Mesothelial cell of epicardium (in vitro differentiated cells): ENCODE results near the gene PALLD. TPM values are rescaled to one million over a fixed set of nuclear protein-coding genes. Genes with fewer than 3 reads are reported as not detected.

Source experiments
- DNase-seq, 2 experiments: peaks; one replicate each; pipeline ENCODE4 v3.0.0; 2021; ENCODE audit warnings: low spot score in 2 of 2; ENCODE audit not compliant: unreplicated experiment in 2 of 2
- H3K27ac Mint-ChIP-seq: 2 replicates; pipeline ENCODE4 v1.8.0; 2021; ENCODE audit warnings: mixed read lengths
- H3K27me3 Mint-ChIP-seq: 2 replicates; pipeline ENCODE4 v1.8.0; 2021; ENCODE audit warnings: low read depth, mixed read lengths
- H3K36me3 Mint-ChIP-seq: 2 replicates; pipeline ENCODE4 v1.8.0; 2021; ENCODE audit warnings: mixed read lengths
- H3K4me1 Mint-ChIP-seq: 2 replicates; pipeline ENCODE4 v1.8.0; 2021; ENCODE audit warnings: mixed read lengths
- H3K4me3 Mint-ChIP-seq: 2 replicates; pipeline ENCODE4 v1.8.0; 2021; ENCODE audit warnings: mild to moderate bottlenecking, moderate library complexity, mixed read lengths
- H3K9me3 Mint-ChIP-seq: 2 replicates; pipeline ENCODE4 v1.8.0; 2021; ENCODE audit warnings: mixed read lengths
- total RNA-seq: library from RNA; stranded (reverse); gene quantifications from 3 replicates; pipeline ENCODE4 v1.2.1, GENCODE V29; 2021
- TF ChIP-seq, protein P1 (sequence below): fragments of 200-600 bp; sonication (generic); IDR thresholded peaks from one replicate; pipeline ENCODE4 v1.5.0; 2021; ENCODE audit warnings: antibody characterized with exemption; ENCODE audit not compliant: unreplicated experiment

Gene PALLD
- total RNA-seq, 1 donor from 2014 or later, result 158 TPM

DNA sequence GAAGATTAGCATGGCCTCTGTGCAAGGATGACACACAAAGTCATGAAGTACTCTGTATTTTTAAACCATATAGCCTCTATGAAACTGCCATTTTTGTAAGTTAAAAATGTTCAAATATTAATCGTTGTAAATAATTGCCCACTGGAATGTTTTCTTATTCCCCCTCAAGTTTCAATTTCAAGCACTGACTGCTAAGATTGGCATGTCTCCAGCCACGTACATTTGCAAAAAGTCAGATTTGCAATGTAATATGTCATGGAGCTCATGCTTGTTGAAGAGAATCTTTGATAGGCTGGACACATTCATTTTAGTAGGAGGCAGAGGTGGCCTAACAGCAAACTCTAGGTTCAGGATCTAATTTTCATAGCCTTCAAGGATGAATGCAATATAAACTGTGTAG, 388.5 kb downstream of the PALLD start:
- TF ChIP-seq, protein P1, sequence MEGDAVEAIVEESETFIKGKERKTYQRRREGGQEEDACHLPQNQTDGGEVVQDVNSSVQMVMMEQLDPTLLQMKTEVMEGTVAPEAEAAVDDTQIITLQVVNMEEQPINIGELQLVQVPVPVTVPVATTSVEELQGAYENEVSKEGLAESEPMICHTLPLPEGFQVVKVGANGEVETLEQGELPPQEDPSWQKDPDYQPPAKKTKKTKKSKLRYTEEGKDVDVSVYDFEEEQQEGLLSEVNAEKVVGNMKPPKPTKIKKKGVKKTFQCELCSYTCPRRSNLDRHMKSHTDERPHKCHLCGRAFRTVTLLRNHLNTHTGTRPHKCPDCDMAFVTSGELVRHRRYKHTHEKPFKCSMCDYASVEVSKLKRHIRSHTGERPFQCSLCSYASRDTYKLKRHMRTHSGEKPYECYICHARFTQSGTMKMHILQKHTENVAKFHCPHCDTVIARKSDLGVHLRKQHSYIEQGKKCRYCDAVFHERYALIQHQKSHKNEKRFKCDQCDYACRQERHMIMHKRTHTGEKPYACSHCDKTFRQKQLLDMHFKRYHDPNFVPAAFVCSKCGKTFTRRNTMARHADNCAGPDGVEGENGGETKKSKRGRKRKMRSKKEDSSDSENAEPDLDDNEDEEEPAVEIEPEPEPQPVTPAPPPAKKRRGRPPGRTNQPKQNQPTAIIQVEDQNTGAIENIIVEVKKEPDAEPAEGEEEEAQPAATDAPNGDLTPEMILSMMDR, result no peak
- peaks cover 20% of the 10 kb centered on the region for H3K4me1 Mint-ChIP-seq
- H3K36me3 Mint-ChIP-seq, result peaks cover 53% of the 10 kb centered on the region
- H3K4me3 Mint-ChIP-seq, result no peak overlapping the region
- H3K27ac Mint-ChIP-seq, result peak overlapping the region; percentile 6
- DNase-seq, result no peak
- H3K9me3 Mint-ChIP-seq, result no peaks in the 10 kb centered on the region
- H3K27me3 Mint-ChIP-seq, result no peaks in the 10 kb centered on the region

DNA sequence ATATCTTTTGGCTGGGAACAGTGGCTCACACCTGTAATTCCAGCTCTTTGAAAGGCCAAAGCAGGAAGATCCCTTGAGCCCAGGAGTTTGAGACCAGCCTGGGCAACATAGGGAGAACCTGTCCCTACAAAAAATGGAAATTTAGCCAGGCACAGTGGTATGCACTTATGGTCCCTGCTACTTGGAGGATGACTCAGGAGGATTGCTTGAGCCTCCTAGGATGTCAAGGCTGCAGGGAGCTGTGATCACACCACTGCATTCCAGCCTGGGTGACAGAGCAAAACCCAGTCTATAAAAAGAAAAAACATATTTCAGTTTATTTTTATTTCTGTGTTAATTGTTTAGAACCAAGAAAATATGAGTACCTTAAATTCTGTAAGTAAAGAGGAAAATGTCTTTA, 389.5 kb downstream of the PALLD start:
- H3K4me1 Mint-ChIP-seq, result peaks cover 14% of the 10 kb centered on the region
- H3K27ac Mint-ChIP-seq, result no peak overlapping the region
- no peak overlapping the region for H3K4me3 Mint-ChIP-seq
- DNase-seq, result no peak
- no peaks in the 10 kb centered on the region for H3K9me3 Mint-ChIP-seq
- H3K36me3 Mint-ChIP-seq, result peaks cover 59% of the 10 kb centered on the region
- TF ChIP-seq, protein P1, result no peak
- no peaks in the 10 kb centered on the region for H3K27me3 Mint-ChIP-seq

DNA sequence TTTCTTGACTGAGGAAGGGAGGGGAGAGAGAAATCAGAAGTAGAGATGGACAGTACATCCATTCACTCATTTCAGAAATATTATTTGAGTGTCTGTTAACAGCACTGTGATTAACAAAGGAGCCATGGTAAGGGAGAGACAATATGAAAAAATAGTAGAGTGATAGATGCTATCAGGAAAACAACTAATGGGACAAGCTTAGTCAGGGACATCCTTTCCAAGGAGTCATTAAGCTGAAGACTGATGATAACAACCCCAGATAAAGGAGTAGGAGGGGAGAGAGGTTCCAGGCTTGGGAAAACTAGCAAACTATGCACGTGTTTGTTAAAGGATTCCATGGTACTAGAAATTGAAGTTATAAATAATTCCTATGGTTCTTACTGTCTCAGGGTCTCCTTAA, 391.0 kb downstream of the PALLD start:
- Mint-ChIP-seq H3K36me3 (peaks cover 51% of the 10 kb centered on the region), H3K4me3 (no peak overlapping the region), H3K4me1 (peaks cover 14% of the 10 kb centered on the region), H3K9me3 (no peaks in the 10 kb centered on the region), H3K27me3 (no peaks in the 10 kb centered on the region), H3K27ac (peak overlapping the region; percentile 13)
- no peak for DNase-seq
- TF ChIP-seq, protein P1, result no peak

DNA sequence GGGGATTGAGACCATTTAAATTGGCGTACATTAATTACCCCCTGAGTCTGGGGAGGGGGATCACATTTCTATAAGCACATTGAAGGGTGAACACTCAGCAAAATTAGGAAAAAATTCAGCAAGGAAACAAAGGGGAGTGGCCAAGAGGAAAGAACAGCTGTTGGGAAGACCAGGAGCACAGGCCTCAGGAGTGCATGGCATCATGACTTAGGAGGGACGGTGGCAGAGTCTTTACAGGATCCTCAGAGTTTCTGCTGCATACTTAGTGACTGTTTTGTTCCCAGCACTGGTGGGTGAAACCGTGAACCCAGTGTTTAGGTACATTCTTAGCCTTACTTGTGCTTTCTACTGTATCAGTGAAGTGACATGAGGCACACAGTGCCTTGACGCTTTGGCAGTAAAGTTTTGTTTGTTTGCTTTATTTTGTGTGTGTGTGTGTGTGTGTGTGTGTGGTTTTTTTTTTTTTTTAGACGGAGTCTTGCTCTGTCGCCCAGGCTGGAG, 391.9 kb downstream of the PALLD start:
- TF ChIP-seq, protein P1, result no peak
- Mint-ChIP-seq H3K9me3 (no peaks in the 10 kb centered on the region), H3K27me3 (no peaks in the 10 kb centered on the region), H3K4me3 (no peak overlapping the region), H3K4me1 (peaks cover 14% of the 10 kb centered on the region), H3K36me3 (peaks cover 55% of the 10 kb centered on the region), H3K27ac (peak overlapping the region; percentile 57)
- DNase-seq, result no peak

DNA sequence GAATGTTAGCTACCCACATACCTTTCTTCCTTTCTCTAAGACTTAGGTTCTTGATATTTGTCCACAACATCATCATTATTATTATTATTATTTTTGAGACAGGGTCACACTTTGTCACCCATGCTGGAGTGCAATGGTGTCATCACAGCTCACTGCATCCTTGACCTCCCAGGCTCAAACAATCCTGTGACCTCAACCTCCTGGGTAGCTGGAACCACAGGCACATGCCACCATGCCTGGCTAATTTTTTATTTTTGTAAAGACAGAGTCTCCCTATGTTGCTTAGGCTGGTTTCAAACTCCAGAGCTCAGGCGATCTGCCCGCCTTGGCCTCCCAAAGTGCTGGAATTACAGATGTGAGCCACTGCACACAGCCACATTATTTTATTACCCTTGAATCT, 394.2 kb downstream of the PALLD start:
- Mint-ChIP-seq H3K36me3 (peaks cover 56% of the 10 kb centered on the region), H3K4me3 (no peak overlapping the region), H3K27ac (peak overlapping the region; percentile 82), H3K27me3 (no peaks in the 10 kb centered on the region), H3K9me3 (no peaks in the 10 kb centered on the region), H3K4me1 (peaks cover 7% of the 10 kb centered on the region)
- TF ChIP-seq, protein P1, result no peak
- DNase-seq, result no peak

DNA sequence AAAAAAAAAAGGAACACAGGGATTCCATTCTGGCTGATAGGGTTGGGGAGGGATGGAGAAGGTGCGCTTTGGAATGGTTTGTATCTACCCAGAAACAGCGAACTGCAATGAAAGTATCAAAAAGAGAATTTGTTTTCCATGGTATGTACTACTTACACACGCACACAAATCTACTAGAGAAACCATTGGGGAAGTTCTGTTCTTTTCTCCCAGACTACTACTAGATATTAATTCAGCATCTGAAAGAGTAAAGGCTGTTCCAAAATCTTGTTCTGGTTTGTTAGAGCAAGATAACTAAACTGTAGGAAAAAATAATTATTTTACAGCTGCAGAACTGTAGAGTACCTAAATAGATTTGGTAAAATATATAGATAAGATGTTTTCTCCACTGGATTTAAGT, 394.8 kb downstream of the PALLD start:
- Mint-ChIP-seq H3K4me1 (peaks cover 7% of the 10 kb centered on the region), H3K27ac (peak overlapping the region; percentile 82), H3K27me3 (no peaks in the 10 kb centered on the region), H3K9me3 (no peaks in the 10 kb centered on the region), H3K36me3 (peaks cover 61% of the 10 kb centered on the region), H3K4me3 (no peak overlapping the region)
- TF ChIP-seq, protein P1, result no peak
- no peak for DNase-seq
